Endodermal cell (in vitro differentiated cells): ENCODE results near the gene CDH2. TPM values are rescaled to one million over a fixed set of nuclear protein-coding genes. Genes with fewer than 3 reads are reported as not detected.

ENCODE experiments used
- DNase-seq: peaks from one replicate; pipeline ENCODE4 v3.0.0-alpha.2; 2017
- H3K27ac ChIP-seq: 2 replicates; pipeline ENCODE4 v1.5.1; 2013; ENCODE audit warnings: mild to moderate bottlenecking, low read depth, low read length, moderate library complexity
- H3K27me3 ChIP-seq: 2 replicates; pipeline ENCODE4 v1.6.1; 2013; ENCODE audit warnings: mild to moderate bottlenecking, low read length, moderate library complexity; ENCODE audit not compliant: insufficient read depth, control insufficient read depth, poor library complexity, severe bottlenecking
- H3K36me3 ChIP-seq: 2 replicates; pipeline ENCODE4 v1.7.0; 2013; ENCODE audit warnings: mild to moderate bottlenecking, low read length, moderate library complexity; ENCODE audit not compliant: control insufficient read depth, insufficient read depth
- H3K4me1 ChIP-seq: one replicate; pipeline ENCODE4 v1.7.0; 2013; ENCODE audit warnings: low read length; ENCODE audit not compliant: control insufficient read depth, insufficient read depth
- H3K4me3 ChIP-seq: 2 replicates; pipeline ENCODE4 v1.5.1; 2013; ENCODE audit warnings: mild to moderate bottlenecking, low read length, moderate library complexity
- H3K9ac ChIP-seq: 2 replicates; pipeline ENCODE4 v1.6.1; 2013; ENCODE audit warnings: mild to moderate bottlenecking, low read length, moderate library complexity; ENCODE audit not compliant: poor library complexity, severe bottlenecking; ENCODE audit errors: extremely low read depth
- H3K9me3 ChIP-seq: 2 replicates; pipeline ENCODE4 v1.6.1; 2013; ENCODE audit warnings: mild to moderate bottlenecking, low read length, moderate library complexity; ENCODE audit not compliant: control insufficient read depth
- H3K27ac Mint-ChIP-seq: 2 replicates; pipeline ENCODE4 v1.8.0; 2020; ENCODE audit warnings: mixed read lengths
- H3K27me3 Mint-ChIP-seq: 2 replicates; pipeline ENCODE4 v1.8.0; 2021; ENCODE audit warnings: mild to moderate bottlenecking, mixed read lengths; ENCODE audit not compliant: insufficient read depth
- H3K36me3 Mint-ChIP-seq: 2 replicates; pipeline ENCODE4 v1.8.0; 2020; ENCODE audit warnings: low read depth, mixed read lengths
- H3K4me1 Mint-ChIP-seq: 2 replicates; pipeline ENCODE4 v1.8.0; 2020; ENCODE audit warnings: mixed read lengths
- H3K4me3 Mint-ChIP-seq: 2 replicates; pipeline ENCODE4 v1.8.0; 2020; ENCODE audit warnings: mild to moderate bottlenecking, moderate library complexity, mixed read lengths
- H3K9me3 Mint-ChIP-seq: 2 replicates; pipeline ENCODE4 v1.8.0; 2020; ENCODE audit warnings: mild to moderate bottlenecking, mixed read lengths
- CTCF ChIP-seq: fragments of 200-600 bp; sonication (generic); conservative IDR thresholded peaks from 2 replicates; pipeline ENCODE4 v1.5.0; 2021; ENCODE audit warnings: antibody characterized with exemption, mild to moderate bottlenecking
- WGBS, 2 experiments: methylation state at CpG; one replicate each; pipeline versions ENCODE4 v1.1.5 to v1.1.7; 2013; ENCODE audit warnings: missing lambda C conversion rate in 2 of 2, mixed read lengths in 1 of 2; ENCODE audit not compliant: insufficient coverage in 1 of 2, insufficient read length in 1 of 2; 5-methylcytosine and 5-hydroxymethylcytosine counted together
- total RNA-seq, 2 donors: library from RNA; stranded (reverse); fragmentation: NEBNext Ultra II Directional in 1 of 2; extraction: Animal tissue kit (Norgen Biotek cat#: 25700) in 1 of 2; gene quantifications; 2 replicates in 1 of 2; 3 replicates in 1 of 2; pipeline ENCODE4 v1.2.1, GENCODE V29; 2021

Gene CDH2
- total RNA-seq, 2 donors from 2014 or later, result 486 to 572 TPM

- DNase-seq, result no peak
- Histone ChIP-seq H3K27me3 (no peaks in the 10 kb centered on the region), H3K4me3 (no peak overlapping the region), H3K4me1 (peaks cover 48% of the 10 kb centered on the region), H3K36me3 (peaks cover 65% of the 10 kb centered on the region), H3K9ac (no peak overlapping the region), H3K27ac (no peak overlapping the region), H3K9me3 (no peaks in the 10 kb centered on the region)
- peaks cover 72% of the 10 kb centered on the region for H3K4me1 Mint-ChIP-seq
- no peaks in the 10 kb centered on the region for H3K27me3 Mint-ChIP-seq
- no peak for TF ChIP-seq CTCF
- peaks cover 14% of the 10 kb centered on the region for H3K36me3 Mint-ChIP-seq
- H3K9me3 Mint-ChIP-seq, result no peaks in the 10 kb centered on the region
- H3K27ac Mint-ChIP-seq, result no peak overlapping the region
- no peak overlapping the region for H3K4me3 Mint-ChIP-seq
- 96 to 100% methylated on average over 1 of the region's 1 CpG for WGBS, 2 experiments
These were observed 26.0 kb downstream of the CDH2 start for GRCh38 chr18:28150925-28151324.

GRCh38 chr18:28149810-28150420, 27.0 kb downstream of the CDH2 start:
- Mint-ChIP-seq H3K4me3 (no peak overlapping the region), H3K9me3 (no peaks in the 10 kb centered on the region), H3K27me3 (no peaks in the 10 kb centered on the region), H3K36me3 (peaks cover 23% of the 10 kb centered on the region), H3K27ac (peak overlapping the region; percentile 58), H3K4me1 (peaks cover 62% of the 10 kb centered on the region)
- WGBS, 2 experiments, result 92 to 94% methylated on average over 13 to 14 of the region's 14 CpGs
- no peak overlapping the region for H3K27ac ChIP-seq
- H3K36me3 ChIP-seq, result peaks cover 66% of the 10 kb centered on the region
- H3K9me3 ChIP-seq, result no peaks in the 10 kb centered on the region
- DNase-seq, result no peak
- H3K27me3 ChIP-seq, result no peaks in the 10 kb centered on the region
- peaks cover 45% of the 10 kb centered on the region for H3K4me1 ChIP-seq
- H3K4me3 ChIP-seq, result no peak overlapping the region
- TF ChIP-seq CTCF, result no peak
- no peak overlapping the region for H3K9ac ChIP-seq

GRCh38 chr18:28147674-28148171, 29.2 kb downstream of the CDH2 start:
- Histone ChIP-seq H3K4me3 (peak overlapping the region; percentile 37), H3K27me3 (no peaks in the 10 kb centered on the region), H3K9me3 (no peaks in the 10 kb centered on the region), H3K36me3 (peaks cover 74% of the 10 kb centered on the region), H3K27ac (no peak overlapping the region), H3K4me1 (peaks cover 24% of the 10 kb centered on the region), H3K9ac (no peak overlapping the region)
- DNase-seq, result no peak
- no peak overlapping the region for H3K4me3 Mint-ChIP-seq
- H3K36me3 Mint-ChIP-seq, result peaks cover 43% of the 10 kb centered on the region
- H3K27me3 Mint-ChIP-seq, result no peaks in the 10 kb centered on the region
- TF ChIP-seq CTCF, result no peak
- peaks cover 40% of the 10 kb centered on the region for H3K4me1 Mint-ChIP-seq
- no peak overlapping the region for H3K27ac Mint-ChIP-seq
- 94 to 100% methylated on average over 3 to 5 of the region's 5 CpGs for WGBS, 2 experiments
- H3K9me3 Mint-ChIP-seq, result no peaks in the 10 kb centered on the region
